Vagina (tissue), 2 donors: ENCODE data around the gene LHX4. TPM values are rescaled to one million over a fixed set of nuclear protein-coding genes. Genes with fewer than 3 reads are reported as not detected.

ENCODE experiments used
- DNase-seq, 2 donors: peaks; one replicate each; pipeline ENCODE4 v3.0.0-alpha.2; 2017; ENCODE audit errors: extremely low spot score in 2 of 2
- H3K27ac ChIP-seq: fragments of 200-600 bp; sonication (generic); one replicate; pipeline ENCODE4 v1.5.1; 2019
- H3K27me3 ChIP-seq: fragments of 200-600 bp; sonication (generic); one replicate; pipeline ENCODE4 v1.5.1; 2019
- H3K36me3 ChIP-seq, 2 donors: fragments of 200-600 bp; sonication (generic); one replicate each; pipeline ENCODE4 v1.5.1; 2017 to 2019
- H3K4me1 ChIP-seq: fragments of 200-600 bp; sonication (generic); one replicate; pipeline ENCODE4 v1.5.1; 2019
- H3K4me3 ChIP-seq, 2 donors: fragments of 200-600 bp; sonication (generic); 1 replicate in 1 of 2; 2 replicates in 1 of 2; pipeline ENCODE4 v1.5.1; 2016 to 2019
- H3K9me3 ChIP-seq: fragments of 200-600 bp; sonication (generic); one replicate; pipeline ENCODE4 v1.5.1; 2019
- POLR2A ChIP-seq, 2 donors: fragments of 450-650 bp; IDR thresholded peaks; one replicate each; pipeline ENCODE4 v1.6.1; 2017; ENCODE audit warnings: antibody characterized with exemption in 2 of 2, mild to moderate bottlenecking in 2 of 2, moderate library complexity in 2 of 2
- POLR2AphosphoS5 ChIP-seq, 2 donors: sonication (generic); formaldehyde crosslinking; IDR thresholded peaks; one replicate each; pipeline ENCODE4 v1.9.0; 2017; ENCODE audit warnings: antibody characterized with exemption in 2 of 2, mild to moderate bottlenecking in 2 of 2, low read depth in 1 of 2; ENCODE audit not compliant: insufficient read depth in 1 of 2
- intact Hi-C: fragments of 100-400 bp; cut with DNase I; formaldehyde crosslinking; loops from one replicate; pipeline ENCODE4 v1.15.1; 2023
- total RNA-seq: library from RNA; depleted of rRNA; stranded (reverse); fragments of >200 nt; gene quantifications from one replicate; pipeline ENCODE4 v1.2.3, GENCODE V29; 2016
- TF ChIP-seq, protein P1 (sequence below), 3 experiments: fragments of 450-650 bp in 2 of 3; fragments of 200-600 bp in 1 of 3; sonication (generic) in 1 of 3; IDR thresholded peaks; one replicate each; pipeline ENCODE4 v1.5.1; 2017 to 2019; ENCODE audit warnings: antibody characterized with exemption in 3 of 3, mild to moderate bottlenecking in 2 of 3, moderate library complexity in 2 of 3

Gene LHX4
- total RNA-seq, 1 donor from 2014 or later, result 0.98 TPM

DNA sequence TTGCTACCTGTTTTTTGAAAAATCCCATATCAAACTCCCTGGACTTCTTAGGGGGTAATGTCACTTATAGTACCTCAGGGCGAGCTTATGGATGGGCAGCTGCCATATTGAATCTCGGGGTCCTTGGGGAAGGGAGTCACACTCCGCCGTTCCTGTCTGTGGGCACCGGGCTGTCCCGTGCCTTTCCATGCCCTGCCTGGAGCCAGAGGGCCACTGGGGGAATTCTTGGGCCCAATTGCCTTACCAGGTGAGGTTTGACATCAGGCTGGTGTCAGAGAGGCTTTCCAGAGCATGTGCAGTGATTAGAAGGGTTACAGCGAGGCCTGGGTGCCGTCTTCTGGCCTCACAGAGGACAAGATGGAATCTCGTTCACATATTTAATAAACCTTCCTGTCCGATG lies 46.6 kb upstream of the LHX4 start:
- H3K27me3 ChIP-seq, result no peaks in the 10 kb centered on the region
- peaks cover 0 to 33% of the 10 kb centered on the region in 2 donors for H3K36me3 ChIP-seq
- intact Hi-C loops, result no loop called here
- no peaks in the 10 kb centered on the region for H3K4me1 ChIP-seq
- no peak for DNase-seq
- TF ChIP-seq, protein P1, sequence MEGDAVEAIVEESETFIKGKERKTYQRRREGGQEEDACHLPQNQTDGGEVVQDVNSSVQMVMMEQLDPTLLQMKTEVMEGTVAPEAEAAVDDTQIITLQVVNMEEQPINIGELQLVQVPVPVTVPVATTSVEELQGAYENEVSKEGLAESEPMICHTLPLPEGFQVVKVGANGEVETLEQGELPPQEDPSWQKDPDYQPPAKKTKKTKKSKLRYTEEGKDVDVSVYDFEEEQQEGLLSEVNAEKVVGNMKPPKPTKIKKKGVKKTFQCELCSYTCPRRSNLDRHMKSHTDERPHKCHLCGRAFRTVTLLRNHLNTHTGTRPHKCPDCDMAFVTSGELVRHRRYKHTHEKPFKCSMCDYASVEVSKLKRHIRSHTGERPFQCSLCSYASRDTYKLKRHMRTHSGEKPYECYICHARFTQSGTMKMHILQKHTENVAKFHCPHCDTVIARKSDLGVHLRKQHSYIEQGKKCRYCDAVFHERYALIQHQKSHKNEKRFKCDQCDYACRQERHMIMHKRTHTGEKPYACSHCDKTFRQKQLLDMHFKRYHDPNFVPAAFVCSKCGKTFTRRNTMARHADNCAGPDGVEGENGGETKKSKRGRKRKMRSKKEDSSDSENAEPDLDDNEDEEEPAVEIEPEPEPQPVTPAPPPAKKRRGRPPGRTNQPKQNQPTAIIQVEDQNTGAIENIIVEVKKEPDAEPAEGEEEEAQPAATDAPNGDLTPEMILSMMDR (IDR thresholded peaks at IDR 0.05), result no peak
- no peak for TF ChIP-seq POLR2AphosphoS5 (IDR thresholded peaks at IDR 0.05; ENCODE audit: insufficient read depth in 1 of 2, low read depth in 1 of 2)
- TF ChIP-seq POLR2A (IDR thresholded peaks at IDR 0.05), result no peak
- H3K4me3 ChIP-seq, result no peak overlapping the region
- H3K9me3 ChIP-seq, result no peaks in the 10 kb centered on the region
- H3K27ac ChIP-seq, result no peak overlapping the region

DNA sequence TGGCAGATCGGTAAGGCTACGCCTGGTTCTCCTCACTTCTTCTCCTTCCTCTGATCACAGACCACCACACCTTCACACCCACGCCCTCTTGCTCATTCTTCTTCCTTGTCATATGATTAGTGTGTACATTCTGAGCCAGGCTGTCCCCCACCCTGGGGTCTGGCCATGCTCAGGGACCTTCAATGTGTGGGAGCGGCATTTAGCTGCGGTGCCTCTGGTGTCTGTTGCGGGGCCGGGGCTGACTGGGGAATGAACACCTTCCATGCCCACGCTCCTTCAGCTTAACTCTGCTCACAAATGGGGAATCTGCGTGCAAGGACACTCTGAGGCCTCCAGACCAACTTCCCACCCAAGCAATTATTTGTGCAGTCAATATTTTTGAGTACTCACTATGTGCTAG lies 46.0 kb upstream of the LHX4 start:
- peaks cover 0 to 39% of the 10 kb centered on the region in 2 donors for H3K36me3 ChIP-seq
- H3K27ac ChIP-seq, result no peak overlapping the region
- TF ChIP-seq POLR2AphosphoS5 (IDR thresholded peaks at IDR 0.05; ENCODE audit: insufficient read depth in 1 of 2, low read depth in 1 of 2) (no peak), POLR2A (IDR thresholded peaks at IDR 0.05) (no peak)
- TF ChIP-seq, protein P1 (IDR thresholded peaks at IDR 0.05), result no peak
- intact Hi-C loops, result no loop called here
- H3K9me3 ChIP-seq, result no peaks in the 10 kb centered on the region
- H3K4me1 ChIP-seq, result no peaks in the 10 kb centered on the region
- no peaks in the 10 kb centered on the region for H3K27me3 ChIP-seq
- no peak for DNase-seq
- no peak overlapping the region for H3K4me3 ChIP-seq

DNA sequence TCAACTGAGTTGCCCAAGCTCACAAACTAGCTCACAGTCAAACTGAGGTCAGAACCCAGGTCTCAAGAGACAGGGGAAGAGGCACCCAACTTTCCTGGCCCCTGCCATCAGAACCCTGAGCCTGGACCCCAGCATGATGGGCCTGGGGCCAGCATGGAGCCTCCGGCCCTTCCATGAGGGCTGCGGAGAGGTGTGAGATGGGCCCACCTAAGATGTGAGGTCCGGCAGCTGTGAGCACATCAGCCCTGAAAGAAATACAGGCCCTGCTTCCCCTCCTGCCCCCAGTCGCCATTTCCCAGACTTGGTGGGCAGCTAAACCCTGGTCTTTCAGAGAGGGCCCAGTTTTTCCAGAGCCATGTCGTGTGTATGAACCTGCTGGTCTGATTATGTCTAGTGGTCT lies 44.8 kb upstream of the LHX4 start:
- Histone ChIP-seq H3K27ac (no peak overlapping the region), H3K27me3 (no peaks in the 10 kb centered on the region), H3K9me3 (no peaks in the 10 kb centered on the region), H3K4me3 (no peak overlapping the region), H3K4me1 (no peaks in the 10 kb centered on the region), H3K36me3 (peaks cover 0 to 51% of the 10 kb centered on the region in 2 donors)
- TF ChIP-seq POLR2A (IDR thresholded peaks at IDR 0.05), result no peak
- TF ChIP-seq, protein P1 (IDR thresholded peaks at IDR 0.05), result no peak
- no peak for TF ChIP-seq POLR2AphosphoS5 (IDR thresholded peaks at IDR 0.05; ENCODE audit: insufficient read depth in 1 of 2, low read depth in 1 of 2)
- intact Hi-C loops, result no loop called here
- no peak for DNase-seq

DNA sequence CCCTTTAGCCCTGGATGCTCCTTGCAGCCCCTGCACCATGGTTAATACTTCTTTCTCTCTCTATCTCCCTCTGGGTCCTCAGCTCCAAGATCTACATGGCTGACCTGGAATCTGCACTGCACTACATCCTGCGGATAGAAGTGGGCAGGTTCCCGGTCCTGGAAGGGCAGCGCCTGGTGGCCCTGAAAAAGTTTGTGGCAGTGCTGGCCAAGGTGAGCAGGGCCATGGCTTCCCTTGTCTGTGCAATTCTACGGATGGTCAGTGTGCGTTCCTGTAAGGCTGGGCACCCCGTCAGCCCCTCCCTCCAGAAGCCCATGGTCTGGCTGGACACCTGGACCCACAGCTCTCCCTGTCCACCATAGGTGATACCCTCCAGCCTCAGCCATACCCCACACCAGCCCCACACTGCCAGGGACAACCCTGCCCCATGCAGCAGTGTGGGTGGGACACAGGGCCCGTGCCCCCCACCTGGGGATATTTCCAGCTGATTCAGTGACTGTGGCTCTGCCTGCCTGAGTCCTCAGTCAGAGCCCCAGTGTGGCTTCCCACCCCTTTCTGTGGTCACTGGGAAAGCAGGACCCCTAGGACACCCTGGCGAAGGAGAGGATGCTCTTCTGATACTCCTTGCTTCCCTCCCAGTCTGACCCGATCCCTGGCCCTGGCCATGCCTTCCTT lies 44.0 kb upstream of the LHX4 start:
- TF ChIP-seq, protein P1 (IDR thresholded peaks at IDR 0.05), result no peak
- TF ChIP-seq POLR2A (IDR thresholded peaks at IDR 0.05) (no peak), POLR2AphosphoS5 (IDR thresholded peaks at IDR 0.05; ENCODE audit: insufficient read depth in 1 of 2, low read depth in 1 of 2) (no peak)
- intact Hi-C loops, result no loop called here

DNA sequence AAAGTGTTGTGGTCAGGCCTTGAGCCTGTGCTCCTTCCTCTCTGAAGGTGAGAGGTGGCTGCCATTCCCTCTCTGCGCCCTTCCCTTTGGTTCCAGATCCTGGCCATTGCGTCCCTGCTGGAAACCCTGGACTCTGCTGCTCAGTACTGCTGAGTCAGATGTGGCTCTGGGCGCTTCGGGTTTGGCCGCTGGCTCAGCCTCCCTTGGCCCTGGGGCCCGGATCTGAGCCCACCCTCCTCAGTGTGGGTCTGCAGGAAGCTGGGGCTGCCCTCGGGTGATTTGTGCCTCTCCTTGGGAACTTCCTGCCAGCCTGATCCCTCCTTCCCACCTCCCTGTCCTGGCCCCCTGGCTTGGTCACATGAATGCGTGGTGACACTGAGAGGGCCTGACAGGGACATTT lies 43.2 kb upstream of the LHX4 start:
- peaks cover 0 to 66% of the 10 kb centered on the region in 2 donors for H3K36me3 ChIP-seq
- H3K4me3 ChIP-seq, result no peak overlapping the region
- H3K27me3 ChIP-seq, result no peaks in the 10 kb centered on the region
- intact Hi-C loops, result no loop called here
- no peaks in the 10 kb centered on the region for H3K4me1 ChIP-seq
- no peak overlapping the region for H3K27ac ChIP-seq
- H3K9me3 ChIP-seq, result no peaks in the 10 kb centered on the region
- no peak for TF ChIP-seq POLR2A (IDR thresholded peaks at IDR 0.05)
- no peak for TF ChIP-seq POLR2AphosphoS5 (IDR thresholded peaks at IDR 0.05; ENCODE audit: insufficient read depth in 1 of 2, low read depth in 1 of 2)
- TF ChIP-seq, protein P1 (IDR thresholded peaks at IDR 0.05), result no peak
- no peak for DNase-seq

More for the DNA sequence above, 44.0 kb upstream of the LHX4 start:
- Histone ChIP-seq H3K4me1 (no peaks in the 10 kb centered on the region), H3K9me3 (no peaks in the 10 kb centered on the region), H3K36me3 (peaks cover 0 to 59% of the 10 kb centered on the region in 2 donors), H3K27ac (no peak overlapping the region), H3K4me3 (no peak overlapping the region), H3K27me3 (no peaks in the 10 kb centered on the region)
- no peak for DNase-seq
